NCI-H510A treated with DMSO at 0.1 percent for 48 hours (cell line): ENCODE results near the gene MALRD1.

Source experiments
- DNase-seq: peaks from one replicate; lab custom pipeline; 2025; lab: John Stamatoyannopoulos, UW

The MALRD1 gene

GRCh38 chr10:19782430-19783089, 734.0 kb downstream of the MALRD1 start:
- no peak for DNase-seq

GRCh38 chr10:19783721-19784120, 735.1 kb downstream of the MALRD1 start:
- DNase-seq: no peak
